Esophagus muscularis mucosa (tissue), 3 donors: ENCODE data around the gene AGFG1.

Experiments
- POLR2A ChIP-seq: fragments of 450-650 bp; IDR thresholded peaks from one replicate; pipeline ENCODE4 v1.6.1; 2017; ENCODE audit warnings: antibody characterized with exemption, moderate library complexity, mild to moderate bottlenecking, low read depth
- TF ChIP-seq, protein P1 (sequence below), 3 experiments: fragments of 200-600 bp in 2 of 3; fragments of 450-650 bp in 1 of 3; sonication (generic) in 2 of 3; IDR thresholded peaks; one replicate each; pipeline ENCODE4 v1.5.1; 2017 to 2019; ENCODE audit warnings: antibody characterized with exemption in 3 of 3, mild to moderate bottlenecking in 2 of 3, moderate library complexity in 1 of 3

DNA sequence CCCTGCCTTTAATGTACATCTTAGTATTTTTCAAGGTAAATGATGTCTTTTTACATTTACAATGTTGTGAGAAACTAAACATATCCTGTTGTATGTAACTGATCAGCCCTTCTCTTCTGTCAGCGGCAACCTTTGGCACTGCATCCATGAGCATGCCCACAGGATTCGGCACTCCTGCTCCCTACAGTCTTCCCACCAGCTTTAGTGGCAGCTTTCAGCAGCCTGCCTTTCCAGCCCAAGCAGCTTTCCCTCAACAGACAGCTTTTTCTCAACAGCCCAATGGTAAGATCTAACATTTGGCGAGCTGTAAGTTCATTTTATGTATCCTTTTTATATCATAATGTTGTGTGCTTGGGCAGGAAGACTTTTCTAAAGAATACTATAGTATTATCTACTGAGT, 79.9 kb downstream of the AGFG1 start:
- TF ChIP-seq, protein P1, sequence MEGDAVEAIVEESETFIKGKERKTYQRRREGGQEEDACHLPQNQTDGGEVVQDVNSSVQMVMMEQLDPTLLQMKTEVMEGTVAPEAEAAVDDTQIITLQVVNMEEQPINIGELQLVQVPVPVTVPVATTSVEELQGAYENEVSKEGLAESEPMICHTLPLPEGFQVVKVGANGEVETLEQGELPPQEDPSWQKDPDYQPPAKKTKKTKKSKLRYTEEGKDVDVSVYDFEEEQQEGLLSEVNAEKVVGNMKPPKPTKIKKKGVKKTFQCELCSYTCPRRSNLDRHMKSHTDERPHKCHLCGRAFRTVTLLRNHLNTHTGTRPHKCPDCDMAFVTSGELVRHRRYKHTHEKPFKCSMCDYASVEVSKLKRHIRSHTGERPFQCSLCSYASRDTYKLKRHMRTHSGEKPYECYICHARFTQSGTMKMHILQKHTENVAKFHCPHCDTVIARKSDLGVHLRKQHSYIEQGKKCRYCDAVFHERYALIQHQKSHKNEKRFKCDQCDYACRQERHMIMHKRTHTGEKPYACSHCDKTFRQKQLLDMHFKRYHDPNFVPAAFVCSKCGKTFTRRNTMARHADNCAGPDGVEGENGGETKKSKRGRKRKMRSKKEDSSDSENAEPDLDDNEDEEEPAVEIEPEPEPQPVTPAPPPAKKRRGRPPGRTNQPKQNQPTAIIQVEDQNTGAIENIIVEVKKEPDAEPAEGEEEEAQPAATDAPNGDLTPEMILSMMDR (IDR thresholded peaks at IDR 0.05) = no peak
- TF ChIP-seq POLR2A = no peak
